Measurements from ENCODE around the gene THADA. TPM values are rescaled to one million over a fixed set of nuclear protein-coding genes. Genes with fewer than 3 reads are reported as not detected.

THADA gene
- total RNA-seq, 4 donors from 2014 or later = 31.2 to 68.8 (median 54.9) TPM

DNA sequence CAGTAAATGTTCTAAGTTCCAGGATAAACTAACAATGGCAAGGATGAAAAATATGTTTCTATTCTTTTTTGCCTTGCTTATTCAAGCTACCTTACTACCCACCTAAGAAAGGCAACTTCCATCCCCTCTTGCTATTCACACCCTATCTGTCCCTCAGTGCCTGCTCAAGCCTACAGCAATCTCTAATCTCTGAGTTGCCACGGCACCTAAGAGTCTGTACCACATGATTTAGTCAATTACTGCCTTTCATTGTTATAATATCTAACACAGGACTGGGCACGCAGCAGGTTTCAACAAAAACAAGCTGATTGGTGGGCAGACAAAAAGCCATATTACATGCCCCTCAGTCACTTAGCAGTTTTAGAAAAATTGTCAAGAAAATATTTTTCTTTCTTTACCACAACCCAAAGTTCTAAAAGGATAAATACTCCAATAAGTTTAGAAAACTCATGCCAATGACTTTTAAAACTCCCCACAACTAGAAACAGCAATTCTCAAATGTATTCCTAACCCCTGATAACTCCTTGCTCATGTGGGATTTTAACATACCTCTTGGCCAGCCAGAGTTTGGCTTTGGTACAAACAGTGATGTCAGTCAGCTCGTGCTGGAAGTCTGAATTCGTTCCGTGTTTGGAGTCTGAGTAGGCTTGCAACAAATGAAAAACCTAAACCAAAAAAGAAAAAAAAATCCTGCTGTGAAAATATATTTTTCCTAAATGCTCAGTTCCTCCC, 252.1 kb downstream of the THADA start:
- H3K4me1 ChIP-seq = peaks cover 15 to 21% of the 10 kb centered on the region in 2 donors
- intact Hi-C loops (cut with DNase I; ENCODE audit: low total_unique reads) = no loop called here
- DNase-seq = peak; percentile 88 to 95
- TF ChIP-seq, protein P1, sequence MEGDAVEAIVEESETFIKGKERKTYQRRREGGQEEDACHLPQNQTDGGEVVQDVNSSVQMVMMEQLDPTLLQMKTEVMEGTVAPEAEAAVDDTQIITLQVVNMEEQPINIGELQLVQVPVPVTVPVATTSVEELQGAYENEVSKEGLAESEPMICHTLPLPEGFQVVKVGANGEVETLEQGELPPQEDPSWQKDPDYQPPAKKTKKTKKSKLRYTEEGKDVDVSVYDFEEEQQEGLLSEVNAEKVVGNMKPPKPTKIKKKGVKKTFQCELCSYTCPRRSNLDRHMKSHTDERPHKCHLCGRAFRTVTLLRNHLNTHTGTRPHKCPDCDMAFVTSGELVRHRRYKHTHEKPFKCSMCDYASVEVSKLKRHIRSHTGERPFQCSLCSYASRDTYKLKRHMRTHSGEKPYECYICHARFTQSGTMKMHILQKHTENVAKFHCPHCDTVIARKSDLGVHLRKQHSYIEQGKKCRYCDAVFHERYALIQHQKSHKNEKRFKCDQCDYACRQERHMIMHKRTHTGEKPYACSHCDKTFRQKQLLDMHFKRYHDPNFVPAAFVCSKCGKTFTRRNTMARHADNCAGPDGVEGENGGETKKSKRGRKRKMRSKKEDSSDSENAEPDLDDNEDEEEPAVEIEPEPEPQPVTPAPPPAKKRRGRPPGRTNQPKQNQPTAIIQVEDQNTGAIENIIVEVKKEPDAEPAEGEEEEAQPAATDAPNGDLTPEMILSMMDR (IDR thresholded peaks at IDR 0.05) = no peak
- TF ChIP-seq POLR2A (IDR thresholded peaks at IDR 0.05) = no peak
- H3K27me3 ChIP-seq = no peaks in the 10 kb centered on the region
- no peaks in the 10 kb centered on the region for H3K9me3 ChIP-seq
- peak overlapping the region; percentile 89 to 94 for H3K27ac ChIP-seq
- H3K4me3 ChIP-seq = no peak overlapping the region
- no peaks in the 10 kb centered on the region for H3K36me3 ChIP-seq

DNA sequence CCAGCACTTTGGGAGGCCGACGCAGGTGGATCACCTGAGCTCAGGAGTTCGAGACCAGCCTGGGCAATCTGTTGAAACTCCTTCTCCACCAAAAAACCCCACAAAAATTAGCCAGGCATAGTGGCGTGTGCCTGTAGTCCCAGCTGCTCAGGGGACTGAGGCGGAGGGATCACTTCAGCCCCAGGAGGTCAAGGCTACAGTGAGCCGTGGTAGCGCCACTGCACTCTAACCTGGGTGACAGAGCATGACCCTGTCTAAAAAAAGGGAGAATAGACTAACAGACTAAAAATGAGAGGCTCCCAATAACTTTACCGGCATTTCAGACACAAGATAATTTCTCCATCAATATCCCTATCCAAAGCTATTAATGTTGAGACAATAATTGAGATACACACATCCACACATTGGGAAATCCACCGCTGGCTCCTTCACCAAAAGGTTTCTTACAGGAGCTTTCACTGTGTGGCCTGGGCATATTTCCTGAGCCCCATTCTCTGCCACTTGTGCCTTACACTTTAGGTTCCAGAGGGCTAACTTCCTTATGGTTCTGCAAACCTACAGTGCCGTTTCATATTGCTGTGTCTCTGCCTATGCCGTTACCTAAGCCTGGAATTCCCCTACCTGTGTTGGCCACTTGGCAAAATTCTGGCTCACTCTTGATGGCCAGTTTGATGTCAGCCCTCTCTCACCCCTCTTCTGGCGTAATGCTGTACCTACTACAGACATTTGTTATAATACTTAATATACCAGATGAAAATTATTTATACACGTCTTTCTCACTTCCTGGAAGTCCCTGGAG, 253.7 kb downstream of the THADA start:
- intact Hi-C loops (cut with DNase I; ENCODE audit: low total_unique reads) = no loop called here
- no peaks in the 10 kb centered on the region for H3K9me3 ChIP-seq
- TF ChIP-seq POLR2A (IDR thresholded peaks at IDR 0.05) = no peak
- TF ChIP-seq, protein P1 (IDR thresholded peaks at IDR 0.05) = no peak
- no peaks in the 10 kb centered on the region for H3K27me3 ChIP-seq
- DNase-seq = no peak
- no peak overlapping the region for H3K4me3 ChIP-seq
- no peaks in the 10 kb centered on the region for H3K36me3 ChIP-seq
- peak overlapping the region; percentile 89 to 94 for H3K27ac ChIP-seq
- H3K4me1 ChIP-seq = peaks cover 12 to 13% of the 10 kb centered on the region in 2 donors

DNA sequence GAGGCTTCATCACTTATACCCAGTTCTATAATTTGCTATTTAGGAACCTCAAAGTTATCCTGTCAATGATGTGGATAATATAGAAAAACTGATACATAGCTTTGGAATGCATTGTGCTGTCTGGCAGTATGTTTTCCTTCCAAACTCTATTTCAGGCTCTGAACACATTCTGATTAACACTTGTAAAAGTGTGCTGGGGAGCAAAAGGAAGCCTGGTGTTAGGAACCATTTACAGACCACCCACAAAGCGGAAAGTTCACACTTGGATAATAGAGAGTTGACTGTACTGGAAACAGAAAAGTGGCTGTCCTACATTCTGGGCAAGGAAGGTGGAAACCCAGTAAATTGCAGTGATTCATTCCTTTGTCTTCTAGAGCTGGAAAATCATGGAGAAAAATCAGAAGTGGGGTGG, 254.9 kb downstream of the THADA start:
- TF ChIP-seq, protein P1 (IDR thresholded peaks at IDR 0.05) = no peak
- TF ChIP-seq POLR2A (IDR thresholded peaks at IDR 0.05) = no peak
- no peaks in the 10 kb centered on the region for H3K36me3 ChIP-seq
- no peak overlapping the region for H3K4me3 ChIP-seq
- H3K9me3 ChIP-seq = no peaks in the 10 kb centered on the region
- intact Hi-C loops (cut with DNase I; ENCODE audit: low total_unique reads) = no loop called here
- H3K27ac ChIP-seq = peak overlapping the region; percentile 71 to 89
- H3K4me1 ChIP-seq = peaks cover 7 to 13% of the 10 kb centered on the region in 2 donors
- DNase-seq = no peak
- no peaks in the 10 kb centered on the region for H3K27me3 ChIP-seq

DNA sequence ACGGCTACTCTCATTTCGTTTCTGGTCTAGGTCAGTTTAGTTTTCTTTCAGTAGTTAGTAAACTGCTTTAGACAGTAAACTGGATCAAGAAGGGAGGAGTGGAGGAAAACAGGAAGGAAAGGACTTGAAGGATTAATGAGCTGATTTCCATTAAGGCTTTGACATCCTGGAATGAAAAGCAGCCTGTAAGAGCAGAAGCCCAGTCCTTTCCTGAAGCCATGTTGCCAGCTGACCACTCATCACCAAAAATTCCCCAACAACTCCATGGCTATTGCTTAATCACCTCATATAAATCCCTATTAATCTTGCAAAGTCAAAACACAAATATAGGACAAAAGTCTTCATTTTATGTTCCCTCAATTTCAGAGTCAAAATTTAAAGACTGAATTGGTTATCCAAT, 255.8 kb downstream of the THADA start:
- TF ChIP-seq POLR2A (IDR thresholded peaks at IDR 0.05) = no peak
- TF ChIP-seq, protein P1 (IDR thresholded peaks at IDR 0.05) = no peak
- intact Hi-C loops (cut with DNase I; ENCODE audit: low total_unique reads) = no loop called here
- H3K4me1 ChIP-seq = peaks cover 7 to 8% of the 10 kb centered on the region in 2 donors

DNA sequence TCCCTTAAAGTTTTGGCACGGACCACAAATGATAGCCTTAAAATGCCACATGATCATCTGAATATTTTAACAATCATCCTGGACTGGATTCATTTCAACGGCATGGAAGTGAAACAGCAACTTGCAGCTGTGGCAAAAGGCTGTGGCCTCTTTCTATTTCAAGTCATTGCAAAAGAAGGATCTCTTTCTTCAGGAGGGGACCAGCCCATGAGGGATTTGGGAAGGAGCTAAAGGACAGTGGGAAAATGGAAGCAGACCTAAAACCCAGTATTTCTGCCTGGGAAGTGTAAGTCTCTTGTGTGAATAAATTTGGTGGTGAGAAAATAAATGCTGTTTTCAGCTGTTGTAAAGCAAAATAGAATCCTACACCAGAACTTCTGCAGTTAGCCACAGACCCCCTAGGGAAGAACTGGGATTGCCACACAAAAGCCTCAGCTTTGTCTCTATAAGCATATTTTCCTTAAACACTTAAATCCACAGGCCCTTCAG, 262.1 kb downstream of the THADA start:
- peak overlapping the region; percentile 61 to 93 for H3K27ac ChIP-seq
- intact Hi-C loops (cut with DNase I; ENCODE audit: low total_unique reads) = no loop called here
- no peak for DNase-seq

More for the DNA sequence above, 255.8 kb downstream of the THADA start:
- Histone ChIP-seq H3K36me3 (no peaks in the 10 kb centered on the region), H3K4me3 (no peak overlapping the region), H3K27me3 (no peaks in the 10 kb centered on the region), H3K9me3 (no peaks in the 10 kb centered on the region), H3K27ac (peak overlapping the region; percentile 71 to 89)
- DNase-seq = peak in 1 of 2 donors; percentile 64

More for the DNA sequence above, 262.1 kb downstream of the THADA start:
- no peak for TF ChIP-seq POLR2A (IDR thresholded peaks at IDR 0.05)
- TF ChIP-seq, protein P1 (IDR thresholded peaks at IDR 0.05) = no peak
- H3K9me3 ChIP-seq = no peaks in the 10 kb centered on the region
- H3K36me3 ChIP-seq = no peaks in the 10 kb centered on the region
- H3K4me1 ChIP-seq = peaks cover 3 to 15% of the 10 kb centered on the region in 2 donors
- no peaks in the 10 kb centered on the region for H3K27me3 ChIP-seq
- H3K4me3 ChIP-seq = peak overlapping the region in 1 of 2 donors; percentile 3
